ENCODE measurements around the gene SH2D2A. TPM values are rescaled to one million over a fixed set of nuclear protein-coding genes. Genes with fewer than 3 reads are reported as not detected.
A peak's percentile ranks its signal among the peaks of the same experiment; 100 is the strongest.

Gene SH2D2A
- total RNA-seq (2014; rRNA removed; shearing (Covaris generic); ENCODE audit: low replicate concordance): not detected in 2 replicates

- no peak for DNase-seq (ENCODE audit: low read depth)
- in situ Hi-C loops (cut with HindIII; ENCODE audit: low pct_unique_long_range_greater_than_20kb, low sequenced_read_pairs): no loop called here
These were observed at the start of gene SH2D2A for GRCh38 chr1:156816561-156817328. Gene SH2D2A, minus strand, starts transcription at chr1:156816848. Its CDS starts 140 bp downstream, at chr1:156816708.

GRCh38 chr1:156865865-156866248, 49.2 kb upstream of the SH2D2A start:
- no peak for DNase-seq (ENCODE audit: low read depth)
- in situ Hi-C loops (cut with HindIII; ENCODE audit: low pct_unique_long_range_greater_than_20kb, low sequenced_read_pairs): no loop called here

GRCh38 chr1:156865258-156865657, 48.6 kb upstream of the SH2D2A start:
- in situ Hi-C loops (cut with HindIII; ENCODE audit: low pct_unique_long_range_greater_than_20kb, low sequenced_read_pairs): no loop called here
- DNase-seq (ENCODE audit: low read depth): no peak

- in situ Hi-C loops (cut with HindIII; ENCODE audit: low pct_unique_long_range_greater_than_20kb, low sequenced_read_pairs): no loop called here
- no peak for DNase-seq (ENCODE audit: low read depth)
These were observed 48.1 kb upstream of the SH2D2A start for GRCh38 chr1:156864796-156865195.

- in situ Hi-C loops (cut with HindIII; ENCODE audit: low pct_unique_long_range_greater_than_20kb, low sequenced_read_pairs): no loop called here
- no peak for DNase-seq (ENCODE audit: low read depth)
These were observed 47.0 kb upstream of the SH2D2A start for GRCh38 chr1:156863631-156864030.

GRCh38 chr1:156862997-156863599, 46.5 kb upstream of the SH2D2A start:
- DNase-seq (ENCODE audit: low read depth): no peak

GRCh38 chr1:156862584-156862983, 45.9 kb upstream of the SH2D2A start:
- in situ Hi-C loops (cut with HindIII; ENCODE audit: low pct_unique_long_range_greater_than_20kb, low sequenced_read_pairs): no loop called here

More at GRCh38 chr1:156862997-156863599, 46.5 kb upstream of the SH2D2A start:
- in situ Hi-C loops (cut with HindIII; ENCODE audit: low pct_unique_long_range_greater_than_20kb, low sequenced_read_pairs): no loop called here

GRCh38 chr1:156860628-156861423, 44.2 kb upstream of the SH2D2A start, which contains the start of gene NTRK1:
Gene NTRK1, plus strand, starts transcription at chr1:156860865. Its CDS starts 70 bp downstream, at chr1:156860935.
- in situ Hi-C loops (cut with HindIII; ENCODE audit: low pct_unique_long_range_greater_than_20kb, low sequenced_read_pairs): no loop called here
- DNase-seq (ENCODE audit: low read depth): peak; percentile 26

More at GRCh38 chr1:156862584-156862983, 45.9 kb upstream of the SH2D2A start:
- no peak for DNase-seq (ENCODE audit: low read depth)

GRCh38 chr1:156860113-156860627, 43.5 kb upstream of the SH2D2A start:
- in situ Hi-C loops (cut with HindIII; ENCODE audit: low pct_unique_long_range_greater_than_20kb, low sequenced_read_pairs): no loop called here
- peak; percentile 55 for DNase-seq (ENCODE audit: low read depth)

- DNase-seq (ENCODE audit: low read depth): no peak
- in situ Hi-C loops (cut with HindIII; ENCODE audit: low pct_unique_long_range_greater_than_20kb, low sequenced_read_pairs): no loop called here
These were observed 43.0 kb upstream of the SH2D2A start for GRCh38 chr1:156859523-156860112.

GRCh38 chr1:156858959-156859522, 42.4 kb upstream of the SH2D2A start, which contains the start of gene INSRR:
Gene INSRR, minus strand, starts transcription at chr1:156859117. Its CDS starts 496 bp downstream, at chr1:156858621.
- in situ Hi-C loops (cut with HindIII; ENCODE audit: low pct_unique_long_range_greater_than_20kb, low sequenced_read_pairs): no loop called here
- no peak for DNase-seq (ENCODE audit: low read depth)

GRCh38 chr1:156858555-156858956, 41.9 kb upstream of the SH2D2A start:
- DNase-seq (ENCODE audit: low read depth): no peak
- in situ Hi-C loops (cut with HindIII; ENCODE audit: low pct_unique_long_range_greater_than_20kb, low sequenced_read_pairs): no loop called here

- DNase-seq (ENCODE audit: low read depth): no peak
- in situ Hi-C loops (cut with HindIII; ENCODE audit: low pct_unique_long_range_greater_than_20kb, low sequenced_read_pairs): no loop called here
These were observed 40.9 kb upstream of the SH2D2A start for GRCh38 chr1:156857532-156857931.

GRCh38 chr1:156856282-156856785, 39.7 kb upstream of the SH2D2A start:
- in situ Hi-C loops (cut with HindIII; ENCODE audit: low pct_unique_long_range_greater_than_20kb, low sequenced_read_pairs): no loop called here
- DNase-seq (ENCODE audit: low read depth): no peak

- DNase-seq (ENCODE audit: low read depth): no peak
- in situ Hi-C loops (cut with HindIII; ENCODE audit: low pct_unique_long_range_greater_than_20kb, low sequenced_read_pairs): no loop called here
These were observed 38.0 kb upstream of the SH2D2A start for GRCh38 chr1:156854634-156855033.

GRCh38 chr1:156853761-156854160, 37.1 kb upstream of the SH2D2A start:
- in situ Hi-C loops (cut with HindIII; ENCODE audit: low pct_unique_long_range_greater_than_20kb, low sequenced_read_pairs): no loop called here
- DNase-seq (ENCODE audit: low read depth): no peak

GRCh38 chr1:156852418-156852874, 35.8 kb upstream of the SH2D2A start:
- peak; percentile 18 for DNase-seq (ENCODE audit: low read depth)
- in situ Hi-C loops (cut with HindIII; ENCODE audit: low pct_unique_long_range_greater_than_20kb, low sequenced_read_pairs): no loop called here
